ENCODE measurements around the gene KIRREL3.

KIRREL3 gene

DNA sequence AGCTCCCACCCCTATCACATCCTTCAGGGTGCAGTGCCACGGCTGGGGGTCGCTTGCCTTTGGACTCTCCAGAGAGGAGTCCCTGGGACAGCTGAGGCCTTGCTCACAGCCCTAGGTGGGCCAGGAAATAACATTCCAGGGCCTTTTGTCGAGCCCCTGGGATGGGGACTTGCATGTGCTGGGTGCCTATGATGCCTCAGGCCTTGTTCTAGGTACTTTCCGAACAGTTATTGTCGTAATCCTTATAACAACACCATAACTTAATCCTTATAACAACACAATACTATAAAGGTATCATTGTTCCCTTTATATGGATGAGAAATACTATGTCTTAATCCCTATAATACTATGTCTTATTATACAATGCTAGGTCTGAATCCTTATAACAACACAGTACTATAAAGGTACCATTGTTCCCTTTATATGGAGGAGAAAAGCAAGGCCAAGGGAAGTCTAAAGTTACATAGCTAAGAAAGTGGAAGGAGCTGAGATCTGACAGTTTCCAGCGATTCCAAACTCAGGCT, 408.5 kb downstream of the KIRREL3 start:
- no peak overlapping the region for H3K4me3 ChIP-seq (ENCODE audit: low read length)
- no peak for TF ChIP-seq CTCF (IDR thresholded peaks at IDR 0.05; ENCODE audit: insufficient read depth, low read depth, low read length, missing control alignments)
- DNase-seq (ENCODE audit: low read depth), result no peak

DNA sequence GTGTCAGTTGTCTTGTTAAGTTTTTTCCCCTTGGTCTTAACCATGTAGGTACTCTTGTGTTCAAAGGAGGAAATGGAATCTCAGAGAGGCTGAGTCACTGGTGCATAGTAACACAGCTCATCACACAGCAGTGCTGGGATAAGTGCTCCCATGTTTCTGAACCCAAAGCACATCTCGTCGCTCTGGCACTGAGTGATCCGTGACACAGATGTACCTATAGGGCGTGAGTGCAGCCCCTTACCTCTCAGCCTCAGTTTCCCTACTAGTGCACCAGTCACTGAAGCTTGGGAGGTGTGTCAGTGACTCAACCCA, 411.1 kb downstream of the KIRREL3 start:
- no peak overlapping the region for H3K4me3 ChIP-seq (ENCODE audit: low read length)
- no peak for TF ChIP-seq CTCF (IDR thresholded peaks at IDR 0.05; ENCODE audit: insufficient read depth, low read depth, low read length, missing control alignments)
- DNase-seq (ENCODE audit: low read depth), result peak; percentile 37

DNA sequence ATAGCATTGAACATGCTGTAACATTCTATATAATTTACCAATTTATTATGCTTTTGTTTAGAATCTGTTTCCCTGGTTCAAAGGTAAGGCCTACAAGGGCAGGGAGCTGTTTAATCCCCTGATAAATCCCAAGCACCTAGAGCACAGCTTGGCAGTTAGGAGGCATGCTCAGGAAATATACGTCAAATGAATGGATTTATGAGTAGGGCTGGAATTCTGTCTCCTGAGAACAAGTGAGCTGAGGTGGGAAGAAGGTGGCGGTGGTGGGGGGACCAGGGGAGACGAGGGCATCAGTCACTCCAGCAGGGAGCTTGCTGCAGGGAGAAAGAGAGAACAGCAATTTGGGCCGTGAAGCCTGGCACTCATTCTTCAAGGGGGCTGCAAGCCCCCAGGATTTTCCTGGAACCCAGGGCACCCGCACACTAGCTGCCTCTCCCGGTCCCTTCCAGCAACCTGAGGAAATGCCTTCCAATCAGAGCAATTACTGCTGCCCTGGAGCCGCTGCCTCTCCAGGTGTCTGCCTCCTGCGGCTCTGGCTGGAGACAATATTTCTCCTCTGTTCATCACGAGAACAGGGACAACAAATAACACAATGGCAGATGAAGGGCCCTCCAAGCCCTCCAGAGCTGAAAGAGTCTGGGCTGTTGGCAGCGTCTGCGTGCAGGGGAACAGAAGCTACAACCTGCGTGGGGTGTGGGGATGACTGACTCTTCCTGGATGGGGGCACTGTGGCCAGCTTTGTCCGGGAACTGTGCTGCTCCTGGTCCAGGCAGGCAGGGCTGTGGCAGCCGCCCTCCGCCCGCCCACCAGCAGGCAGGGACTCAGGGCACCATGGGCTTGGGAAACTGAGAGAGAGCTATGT, 411.7 kb downstream of the KIRREL3 start:
- DNase-seq (ENCODE audit: low read depth), result no peak
- no peak overlapping the region for H3K4me3 ChIP-seq (ENCODE audit: low read length)
- no peak for TF ChIP-seq CTCF (IDR thresholded peaks at IDR 0.05; ENCODE audit: insufficient read depth, low read depth, low read length, missing control alignments)

DNA sequence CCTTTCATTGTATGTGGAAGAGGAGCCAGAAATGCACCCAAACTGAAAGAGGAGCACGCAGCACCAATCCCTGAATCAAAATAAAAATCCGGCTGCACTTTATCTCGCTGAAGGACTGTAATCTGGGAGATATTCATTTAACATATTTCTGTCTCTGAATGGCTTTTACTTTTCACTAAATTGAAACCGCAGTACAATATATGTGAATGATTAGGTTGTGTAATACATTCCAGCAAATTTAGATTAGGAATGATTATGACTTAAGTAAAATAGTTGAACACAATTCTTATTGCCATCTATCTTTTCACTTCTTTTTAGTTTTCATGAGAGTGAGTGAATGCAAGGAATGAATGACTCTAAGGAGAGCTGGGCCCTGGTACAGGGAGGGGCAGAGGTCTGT, 413.0 kb downstream of the KIRREL3 start:
- DNase-seq (ENCODE audit: low read depth), result no peak
- no peak overlapping the region for H3K4me3 ChIP-seq (ENCODE audit: low read length)
- no peak for TF ChIP-seq CTCF (IDR thresholded peaks at IDR 0.05; ENCODE audit: insufficient read depth, low read depth, low read length, missing control alignments)

DNA sequence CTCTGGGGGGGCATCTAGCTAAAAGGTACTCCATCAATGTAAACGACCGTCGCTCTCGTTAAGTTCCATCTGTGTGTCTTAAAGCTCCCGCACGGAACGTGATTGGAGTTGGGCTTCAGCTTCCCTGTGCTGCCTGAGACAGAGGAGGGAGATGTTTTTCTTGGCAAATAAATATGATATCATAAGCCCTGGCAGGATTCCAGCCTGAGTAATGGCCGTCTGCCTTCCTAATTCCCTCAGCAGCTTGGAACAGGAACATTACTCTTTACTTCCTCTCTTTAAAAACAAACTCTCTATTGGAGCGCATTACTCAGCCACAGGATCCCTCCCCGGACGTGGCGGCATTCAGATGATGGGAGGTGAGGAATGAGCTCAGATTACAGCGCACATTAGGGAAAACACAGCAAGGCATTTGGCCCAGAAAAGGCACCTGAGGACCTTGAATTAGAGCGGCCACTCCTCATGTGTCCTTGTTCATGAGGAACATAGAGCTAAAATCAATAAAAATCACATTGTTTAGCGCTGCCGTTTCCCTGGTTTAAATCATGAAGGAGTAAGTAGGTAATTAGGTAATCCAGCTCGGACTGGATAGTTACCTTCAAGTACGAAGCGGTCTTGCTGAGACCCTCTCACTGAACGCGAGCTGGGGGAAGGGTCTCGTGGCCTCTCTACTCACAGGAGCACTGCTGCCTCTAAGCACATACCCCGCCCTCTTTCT, 414.6 kb downstream of the KIRREL3 start:
- H3K4me3 ChIP-seq (ENCODE audit: low read length), result peak overlapping the region; percentile 10
- no peak for TF ChIP-seq CTCF (IDR thresholded peaks at IDR 0.05; ENCODE audit: insufficient read depth, low read depth, low read length, missing control alignments)
- peak; percentile 96 for DNase-seq (ENCODE audit: low read depth)

- TF ChIP-seq CTCF (IDR thresholded peaks at IDR 0.05; ENCODE audit: insufficient read depth, low read depth, low read length, missing control alignments), result no peak
- no peak for DNase-seq (ENCODE audit: low read depth)
- peak overlapping the region; percentile 10 for H3K4me3 ChIP-seq (ENCODE audit: low read length)
Observed at GRCh38 chr11:126585388-126585773, 415.2 kb downstream of the KIRREL3 start.

Data from epithelial cell of esophagus (primary cell).